ENCODE data around the gene IQGAP3.
A peak's percentile ranks its signal among the peaks of the same experiment; 100 is the strongest.
"Not testable (repeated sequence)": the region's sequence is repeated elsewhere in the genome, so short reads cannot be mapped to it uniquely, and the experiment has no call there.

Gene IQGAP3, protein sequence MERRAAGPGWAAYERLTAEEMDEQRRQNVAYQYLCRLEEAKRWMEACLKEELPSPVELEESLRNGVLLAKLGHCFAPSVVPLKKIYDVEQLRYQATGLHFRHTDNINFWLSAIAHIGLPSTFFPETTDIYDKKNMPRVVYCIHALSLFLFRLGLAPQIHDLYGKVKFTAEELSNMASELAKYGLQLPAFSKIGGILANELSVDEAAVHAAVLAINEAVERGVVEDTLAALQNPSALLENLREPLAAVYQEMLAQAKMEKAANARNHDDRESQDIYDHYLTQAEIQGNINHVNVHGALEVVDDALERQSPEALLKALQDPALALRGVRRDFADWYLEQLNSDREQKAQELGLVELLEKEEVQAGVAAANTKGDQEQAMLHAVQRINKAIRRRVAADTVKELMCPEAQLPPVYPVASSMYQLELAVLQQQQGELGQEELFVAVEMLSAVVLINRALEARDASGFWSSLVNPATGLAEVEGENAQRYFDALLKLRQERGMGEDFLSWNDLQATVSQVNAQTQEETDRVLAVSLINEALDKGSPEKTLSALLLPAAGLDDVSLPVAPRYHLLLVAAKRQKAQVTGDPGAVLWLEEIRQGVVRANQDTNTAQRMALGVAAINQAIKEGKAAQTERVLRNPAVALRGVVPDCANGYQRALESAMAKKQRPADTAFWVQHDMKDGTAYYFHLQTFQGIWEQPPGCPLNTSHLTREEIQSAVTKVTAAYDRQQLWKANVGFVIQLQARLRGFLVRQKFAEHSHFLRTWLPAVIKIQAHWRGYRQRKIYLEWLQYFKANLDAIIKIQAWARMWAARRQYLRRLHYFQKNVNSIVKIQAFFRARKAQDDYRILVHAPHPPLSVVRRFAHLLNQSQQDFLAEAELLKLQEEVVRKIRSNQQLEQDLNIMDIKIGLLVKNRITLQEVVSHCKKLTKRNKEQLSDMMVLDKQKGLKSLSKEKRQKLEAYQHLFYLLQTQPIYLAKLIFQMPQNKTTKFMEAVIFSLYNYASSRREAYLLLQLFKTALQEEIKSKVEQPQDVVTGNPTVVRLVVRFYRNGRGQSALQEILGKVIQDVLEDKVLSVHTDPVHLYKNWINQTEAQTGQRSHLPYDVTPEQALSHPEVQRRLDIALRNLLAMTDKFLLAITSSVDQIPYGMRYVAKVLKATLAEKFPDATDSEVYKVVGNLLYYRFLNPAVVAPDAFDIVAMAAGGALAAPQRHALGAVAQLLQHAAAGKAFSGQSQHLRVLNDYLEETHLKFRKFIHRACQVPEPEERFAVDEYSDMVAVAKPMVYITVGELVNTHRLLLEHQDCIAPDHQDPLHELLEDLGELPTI (N-terminal part only)

DNA sequence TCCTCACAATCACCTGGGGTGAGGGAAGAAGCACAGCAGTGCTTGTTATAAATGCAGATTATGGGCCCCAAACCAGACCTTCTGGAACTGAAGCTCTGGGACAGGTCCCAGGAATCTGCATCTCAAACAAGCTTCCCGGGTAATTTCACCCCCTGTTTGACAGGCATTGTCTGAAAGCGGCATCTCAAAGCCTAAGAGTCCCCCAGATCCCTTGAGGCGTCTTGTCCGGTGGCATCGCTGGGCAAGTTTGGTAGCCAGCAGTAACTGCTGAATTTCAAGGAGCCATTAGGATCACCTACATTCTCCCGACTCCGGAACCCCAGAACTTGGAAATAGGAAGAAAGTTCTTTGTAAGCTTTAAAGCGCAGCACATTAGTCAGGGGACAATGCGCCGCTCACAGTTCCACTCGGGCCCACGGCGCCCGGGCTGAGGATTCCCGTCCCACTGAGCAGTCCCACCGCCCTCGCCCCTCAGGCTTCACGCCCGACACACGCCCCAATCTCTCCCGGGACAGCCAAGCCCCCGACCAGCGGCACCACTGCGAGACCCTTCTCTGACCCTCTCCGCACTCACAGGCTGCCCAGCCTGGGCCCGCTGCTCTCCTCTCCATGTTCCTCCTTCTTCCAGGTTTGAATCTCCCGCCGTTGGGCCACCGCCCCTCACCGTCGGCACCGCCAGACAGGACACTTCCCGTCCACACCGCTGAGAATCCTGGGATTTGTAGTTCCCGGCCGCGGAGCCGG lies at the start of gene IQGAP3:
Gene IQGAP3 (minus strand): TSS at position 647 of the 744 bp plus-strand sequence. CDS start 36 bp downstream, at position 611.
- peak; percentile 96 for DNase-seq (ENCODE audit: low spot score)

- no peak for DNase-seq (ENCODE audit: low spot score)
These were observed 47.2 kb upstream of the IQGAP3 start for GRCh38 chr1:156619582-156619955.

- DNase-seq (ENCODE audit: low spot score): no peak
These were observed 46.7 kb upstream of the IQGAP3 start, which contains the start of gene HAPLN2 for GRCh38 chr1:156618853-156619581. TSS of gene HAPLN2 (plus strand) at chr1:156619415. CDS start at chr1:156623491, 4,076 bp downstream.

- DNase-seq (ENCODE audit: low spot score): peak; percentile 26
These were observed 44.1 kb upstream of the IQGAP3 start for GRCh38 chr1:156616463-156616862.

DNA sequence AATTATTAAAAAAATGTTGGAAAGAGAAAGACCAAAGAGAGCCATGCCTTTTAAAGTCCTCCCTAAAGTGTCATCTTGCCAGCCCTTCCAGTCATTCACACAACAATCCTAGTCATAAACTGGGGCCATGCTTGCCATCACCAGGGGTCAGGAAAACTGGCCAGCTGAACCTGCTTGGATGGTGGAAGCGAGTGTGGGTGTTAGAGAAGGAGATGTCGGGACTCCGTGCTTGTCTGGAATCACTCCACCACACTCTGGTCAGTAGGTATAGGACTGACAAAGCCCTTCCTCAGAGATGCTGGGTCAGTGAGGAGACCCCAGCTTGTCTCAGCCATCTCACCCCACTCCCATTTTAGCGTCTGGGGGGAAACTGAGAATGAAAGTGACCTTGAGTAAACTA lies 43.6 kb upstream of the IQGAP3 start:
- no peak for DNase-seq (ENCODE audit: low spot score)

- DNase-seq (ENCODE audit: low spot score): no peak
These were observed 40.3 kb upstream of the IQGAP3 start for GRCh38 chr1:156612666-156613065.

GRCh38 chr1:156610072-156610471 lies 37.7 kb upstream of the IQGAP3 start:
- DNase-seq (ENCODE audit: low spot score): not testable (repeated sequence)

GRCh38 chr1:156608981-156609380 lies 36.6 kb upstream of the IQGAP3 start:
- DNase-seq (ENCODE audit: low spot score): no peak

GRCh38 chr1:156608036-156608674 lies 35.8 kb upstream of the IQGAP3 start:
- DNase-seq (ENCODE audit: low spot score): peak; percentile 79

DNA sequence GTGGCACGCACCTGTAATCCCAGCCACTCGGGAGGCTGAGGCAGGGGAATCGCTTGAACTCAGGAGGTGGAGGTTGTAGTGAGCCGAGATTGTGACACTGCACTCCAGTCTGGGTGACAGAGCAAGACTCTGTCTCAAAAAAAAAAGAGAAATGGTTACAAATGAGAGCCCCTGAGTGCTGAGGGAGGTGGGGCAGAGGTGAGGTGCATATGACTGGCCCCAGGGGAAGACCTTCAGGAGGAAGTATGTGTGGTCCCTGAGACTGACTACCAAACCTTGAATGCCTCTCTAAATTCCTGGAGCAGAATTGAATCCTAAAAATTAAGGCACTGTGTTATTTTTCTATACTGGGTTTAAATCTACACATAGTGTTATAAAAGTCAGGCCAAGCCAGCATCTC lies 35.0 kb upstream of the IQGAP3 start:
- DNase-seq (ENCODE audit: low spot score): not testable (repeated sequence)

GRCh38 chr1:156602557-156602993 lies 30.2 kb upstream of the IQGAP3 start:
- no peak for DNase-seq (ENCODE audit: low spot score)

DNA sequence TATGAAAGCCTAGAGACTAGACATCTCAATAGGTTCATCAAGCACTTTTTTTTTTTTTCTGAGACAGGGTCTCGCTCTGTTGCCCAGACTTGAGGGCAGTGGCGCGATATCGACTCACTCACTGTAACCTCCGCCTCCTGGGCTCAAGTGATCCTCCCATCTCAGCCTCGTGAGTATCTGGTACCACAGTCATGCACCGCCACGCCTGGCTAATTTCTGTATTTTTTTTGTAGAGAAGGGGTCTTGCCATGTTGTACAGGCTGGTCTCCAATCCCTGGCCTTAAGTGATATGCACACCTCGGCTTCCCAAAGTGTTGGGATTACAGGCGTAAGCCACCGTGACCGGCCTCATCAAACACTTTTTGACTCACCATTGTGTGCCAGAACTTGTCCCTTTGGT lies 29.5 kb upstream of the IQGAP3 start:
- no peak for DNase-seq (ENCODE audit: low spot score)

GRCh38 chr1:156601122-156601830 lies 28.9 kb upstream of the IQGAP3 start, which contains the start of gene GPATCH4:
TSS of gene GPATCH4 (minus strand) at chr1:156601479.
- DNase-seq (ENCODE audit: low spot score): peak; percentile 92

DNA sequence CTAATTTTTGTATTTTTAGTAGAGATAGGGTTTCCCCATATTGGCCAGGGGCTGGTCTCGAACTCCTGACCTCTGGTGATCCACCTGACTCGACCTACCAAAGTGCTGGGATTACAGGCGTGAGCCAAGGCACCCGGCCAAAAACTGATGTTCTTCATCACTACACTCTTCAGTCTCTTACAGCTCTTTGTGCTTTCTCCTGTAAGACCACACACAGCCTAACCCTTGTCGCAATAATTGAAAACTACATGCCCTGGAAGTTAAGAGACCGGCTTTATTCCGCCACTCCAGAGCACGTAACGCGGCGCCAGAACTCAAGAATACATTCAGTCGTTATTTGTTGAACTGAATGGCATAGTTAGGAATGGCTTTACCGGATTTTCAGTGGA lies 28.4 kb upstream of the IQGAP3 start:
- no peak for DNase-seq (ENCODE audit: low spot score)

GRCh38 chr1:156599811-156600210 lies 27.4 kb upstream of the IQGAP3 start:
- no peak for DNase-seq (ENCODE audit: low spot score)

DNA sequence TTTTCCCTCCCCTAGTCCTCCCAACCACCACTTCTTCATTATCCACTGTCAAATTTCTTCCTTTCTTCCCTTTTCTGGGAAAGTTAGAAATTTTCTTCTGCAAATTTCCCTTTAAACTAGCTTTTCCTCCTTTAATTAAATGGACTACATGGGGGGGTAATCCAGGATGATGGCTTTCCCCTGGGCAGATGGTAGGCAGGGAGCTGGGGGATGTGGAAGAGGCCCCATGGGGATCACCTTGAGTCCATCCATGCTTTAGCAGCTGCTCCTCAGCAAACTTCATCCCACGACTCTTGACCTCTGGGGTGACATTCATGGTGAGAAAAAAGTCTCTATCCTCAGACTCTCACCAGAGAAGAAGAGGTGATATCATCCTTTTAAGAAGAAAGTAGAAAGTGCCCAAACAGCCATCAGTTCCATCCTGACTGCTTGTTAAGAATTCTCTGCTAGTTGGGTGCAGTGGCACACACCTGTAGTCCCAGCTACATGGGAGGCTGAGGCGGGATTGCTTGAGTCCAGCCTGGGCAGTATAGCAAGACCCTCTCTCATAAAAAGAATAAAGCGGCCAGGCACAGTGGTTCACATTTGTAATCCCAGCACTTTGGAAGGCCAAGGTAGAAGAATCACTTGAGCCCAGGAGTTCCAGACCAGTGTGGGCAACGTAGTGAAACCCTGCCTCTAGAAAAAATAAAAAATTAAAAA lies 26.5 kb upstream of the IQGAP3 start:
- DNase-seq (ENCODE audit: low spot score): no peak

GRCh38 chr1:156598125-156598524 lies 25.8 kb upstream of the IQGAP3 start:
- no peak for DNase-seq (ENCODE audit: low spot score)

GRCh38 chr1:156596426-156596825 lies 24.1 kb upstream of the IQGAP3 start:
- DNase-seq (ENCODE audit: low spot score): no peak

DNA sequence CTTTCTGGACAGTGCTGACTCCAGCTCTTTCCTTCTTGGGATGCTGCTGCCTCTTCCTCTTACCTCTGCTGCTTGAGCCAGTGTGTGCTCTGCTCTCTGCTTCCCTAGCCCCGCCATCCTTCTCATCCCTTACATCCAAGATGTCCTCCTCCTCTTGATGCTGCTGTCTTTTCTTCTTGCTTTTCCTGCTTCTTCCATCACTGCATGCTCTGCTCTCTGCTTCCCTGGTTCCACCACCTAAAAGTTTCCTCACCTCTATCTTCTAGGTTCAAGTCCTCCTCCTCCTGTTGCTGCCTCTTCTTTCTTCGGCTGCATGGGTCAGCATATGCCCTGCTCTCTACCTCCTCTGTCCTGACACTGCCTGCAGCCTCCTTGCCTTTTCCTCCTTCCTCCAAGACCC lies 22.7 kb upstream of the IQGAP3 start:
- no peak for DNase-seq (ENCODE audit: low spot score)

All from AG08395 (cell line).